ENCODE results near the gene DNALI1. TPM values are rescaled to one million over a fixed set of nuclear protein-coding genes. Genes with fewer than 3 reads are reported as not detected.
"Not testable (repeated sequence)": the region's sequence is repeated elsewhere in the genome, so short reads cannot be mapped to it uniquely, and the experiment has no call there.

The DNALI1 gene
- total RNA-seq, 2 experiments from 2014 or later = 0.13 to 0.18 TPM

DNA sequence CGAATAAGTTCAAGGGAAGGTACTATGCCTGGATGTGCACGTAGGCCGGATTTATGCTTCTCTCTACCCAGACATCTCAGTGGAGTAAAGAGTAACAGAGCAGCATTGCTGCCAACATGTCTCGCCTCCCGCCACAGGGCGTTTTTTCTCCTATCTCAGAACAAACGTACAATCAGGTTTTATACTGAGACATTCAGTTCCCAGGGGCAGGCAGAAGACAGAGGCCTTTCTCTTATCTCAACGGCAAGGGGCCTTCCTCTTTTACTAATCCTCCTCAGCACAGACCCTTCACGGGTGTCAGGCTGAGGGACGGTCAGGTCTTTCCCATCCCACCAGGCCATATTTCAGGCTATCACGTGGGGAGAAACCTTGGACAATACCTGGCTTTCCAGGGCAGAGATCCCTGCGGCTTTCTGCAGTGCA lies 3.2 kb downstream of the DNALI1 start:
- H3K4me3 Mint-ChIP-seq, H3K27ac Mint-ChIP-seq: not testable (repeated sequence)

DNA sequence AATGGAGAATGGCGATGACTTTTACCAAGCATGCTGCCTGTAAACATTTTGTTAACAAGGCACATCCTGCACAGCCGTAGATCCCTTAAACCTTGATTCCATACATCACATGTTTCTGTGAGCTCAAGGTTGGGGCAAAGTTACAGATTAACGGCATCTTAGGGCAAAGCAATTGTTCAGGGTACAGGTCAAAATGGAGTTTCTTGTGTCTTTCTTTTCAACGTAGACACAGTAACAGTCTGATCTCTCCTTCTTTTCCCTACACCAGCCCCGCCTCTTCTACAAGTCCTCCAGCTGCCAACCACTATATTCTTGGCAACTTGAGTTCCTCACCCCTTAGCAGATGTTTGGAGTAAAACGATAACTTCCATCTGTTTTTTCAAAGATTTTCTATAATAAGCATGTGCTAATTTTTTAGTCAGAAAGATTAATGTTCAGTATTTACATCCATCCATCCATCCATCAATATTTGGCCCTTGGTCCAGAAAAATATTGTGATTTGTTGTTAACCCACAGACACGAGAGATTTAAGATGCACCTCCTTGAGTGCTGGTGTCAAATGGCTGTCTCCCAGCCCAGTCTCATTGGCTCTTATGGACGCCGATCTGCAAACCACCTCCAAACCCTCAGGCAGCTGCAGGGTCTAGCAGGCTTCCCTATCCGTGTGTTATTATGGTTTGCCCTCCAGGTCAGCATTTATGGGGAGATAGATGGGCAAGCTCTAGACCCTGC lies 3.8 kb downstream of the DNALI1 start:
- Mint-ChIP-seq H3K27ac (peak overlapping the region; percentile 64), H3K9me3 (no peaks in the 10 kb centered on the region), H3K36me3 (ENCODE audit: low read depth) (peaks cover 12% of the 10 kb centered on the region), H3K4me1 (peaks cover 25% of the 10 kb centered on the region), H3K4me3 (no peak overlapping the region), H3K27me3 (no peaks in the 10 kb centered on the region)
- POLR2A ChIA-PET = no interaction called here
- no peak for DNase-seq
- CTCF ChIA-PET = interaction anchor here (0.9 kb wide), 2 partner anchors 46 to 123 kb away, joined by 3 to 4 read pairs; partner anchors contain the start of gene MEAF6

More for the DNA sequence above, 3.2 kb downstream of the DNALI1 start:
- DNase-seq; POLR2A ChIA-PET; H3K9me3 Mint-ChIP-seq; H3K36me3 Mint-ChIP-seq (ENCODE audit: low read depth); H3K27me3 Mint-ChIP-seq; CTCF ChIA-PET: not testable (repeated sequence)
- peaks cover 28% of the 10 kb centered on the region for H3K4me1 Mint-ChIP-seq

DNA sequence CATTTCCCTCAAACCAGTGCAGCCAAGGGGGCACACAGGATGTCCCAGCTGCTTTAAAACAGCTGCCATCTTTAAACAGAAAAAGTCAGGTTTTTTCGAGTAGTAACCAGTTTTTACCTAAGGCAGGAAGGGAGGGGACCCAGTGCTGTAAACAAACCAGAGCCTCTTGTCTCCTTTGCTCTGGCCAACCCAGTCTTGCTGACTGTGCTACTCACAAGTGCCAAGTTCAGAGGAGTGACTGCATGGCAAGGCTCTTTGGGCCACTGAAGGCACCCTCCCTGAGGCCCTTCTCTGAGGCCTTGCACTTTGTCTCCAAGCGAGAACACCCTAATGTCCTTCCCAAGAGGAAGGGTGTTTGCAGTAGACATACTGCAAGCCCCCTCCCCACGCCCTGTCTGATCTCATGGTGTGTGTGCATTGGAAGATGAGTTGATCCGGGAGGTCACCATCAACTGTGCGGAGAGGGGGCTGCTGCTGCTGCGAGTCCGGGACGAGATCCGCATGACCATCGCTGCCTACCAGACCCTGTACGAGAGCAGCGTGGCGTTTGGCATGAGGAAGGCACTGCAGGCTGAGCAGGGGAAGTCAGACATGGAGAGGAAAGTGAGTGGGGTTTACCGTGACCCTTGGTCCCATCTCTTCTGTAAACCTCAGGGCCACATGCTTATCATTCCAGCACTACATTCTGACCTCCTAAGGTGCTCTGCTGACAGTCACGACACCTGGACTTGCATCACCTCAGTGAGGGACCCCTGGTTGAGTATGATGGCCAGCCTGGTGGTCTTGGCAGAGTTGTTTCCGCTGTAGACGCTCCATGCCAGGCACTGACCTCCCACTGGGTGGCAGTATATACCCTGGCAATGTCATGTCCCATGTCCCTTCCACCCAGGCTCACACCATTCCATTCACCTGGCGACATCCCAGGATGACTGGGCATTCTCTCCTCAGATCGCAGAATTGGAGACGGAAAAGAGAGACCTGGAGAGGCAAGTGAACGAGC lies 4.7 kb downstream of the DNALI1 start:
- H3K27me3 Mint-ChIP-seq = no peaks in the 10 kb centered on the region
- peaks cover 20% of the 10 kb centered on the region for H3K4me1 Mint-ChIP-seq

DNA sequence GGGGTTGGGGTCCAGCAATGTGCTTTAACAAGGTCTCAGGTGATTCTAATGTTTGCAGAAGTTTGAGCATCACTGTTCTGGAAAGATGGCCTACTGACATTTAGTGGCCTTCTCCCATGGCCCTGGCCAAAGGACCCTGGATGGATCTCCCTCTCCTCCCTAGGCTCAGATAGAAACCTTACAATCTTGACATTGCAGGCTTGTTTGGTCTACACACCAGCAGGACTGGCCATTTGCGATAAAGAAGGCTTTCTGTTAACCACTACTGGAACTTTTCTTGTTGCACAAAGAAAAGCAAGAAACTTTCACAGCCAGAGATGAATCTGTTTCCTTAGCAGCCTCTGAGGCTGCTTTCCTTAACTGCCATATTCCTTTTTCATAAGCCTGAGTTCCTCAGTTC lies 6.2 kb downstream of the DNALI1 start:
- Mint-ChIP-seq H3K27ac (peak overlapping the region; percentile 11), H3K4me1 (peaks cover 16% of the 10 kb centered on the region), H3K27me3 (no peaks in the 10 kb centered on the region)

More for the DNA sequence above, 4.7 kb downstream of the DNALI1 start:
- no peak overlapping the region for H3K4me3 Mint-ChIP-seq
- H3K36me3 Mint-ChIP-seq (ENCODE audit: low read depth) = peaks cover 19% of the 10 kb centered on the region
- peak overlapping the region; percentile 64 for H3K27ac Mint-ChIP-seq
- no peaks in the 10 kb centered on the region for H3K9me3 Mint-ChIP-seq
- DNase-seq = peak; percentile 50
- CTCF ChIA-PET = interaction anchor here (0.8 to 0.9 kb wide), 4 partner anchors 47 to 122 kb away, joined by 3 to 4 read pairs (median 4); partner anchors contain the start of gene MEAF6
- POLR2A ChIA-PET = no interaction called here

DNA sequence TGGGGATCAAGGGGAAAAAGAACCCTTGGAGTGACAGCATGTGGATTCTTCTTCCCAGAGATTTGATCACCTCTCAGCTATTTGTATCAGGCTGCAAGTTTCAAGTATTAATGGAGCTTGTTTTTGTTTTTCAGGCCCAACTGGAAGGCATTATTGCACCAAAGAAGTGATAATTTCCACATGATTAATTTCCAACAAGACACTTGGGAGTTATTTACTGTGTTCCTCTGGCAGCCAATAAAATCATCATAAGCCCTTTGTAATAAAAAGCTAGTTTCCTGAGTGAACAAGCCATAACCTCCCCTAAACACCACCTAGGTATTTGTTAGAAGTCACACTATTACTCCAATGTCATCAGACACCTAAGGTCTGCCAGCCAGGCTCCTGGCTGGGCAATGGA lies 8.2 kb downstream of the DNALI1 start:
- Mint-ChIP-seq H3K27me3 (no peaks in the 10 kb centered on the region), H3K9me3 (no peaks in the 10 kb centered on the region), H3K36me3 (ENCODE audit: low read depth) (peaks cover 53% of the 10 kb centered on the region), H3K4me3 (no peak overlapping the region), H3K4me1 (peaks cover 20% of the 10 kb centered on the region), H3K27ac (no peak overlapping the region)
- CTCF ChIA-PET = interaction anchor here (1.0 to 1.8 kb wide), 3 partner anchors 11 to 117 kb away, joined by 3 to 4 read pairs (median 3); partner anchors contain the start of gene SNIP1
- DNase-seq = no peak
- POLR2A ChIA-PET = interaction anchor here (0.8 to 1.7 kb wide), 3 partner anchors 11 to 112 kb away, joined by 3 to 6 read pairs (median 6); partner anchors contain the start of genes GNL2 and SNIP1

More for the DNA sequence above, 6.2 kb downstream of the DNALI1 start:
- Mint-ChIP-seq H3K36me3 (ENCODE audit: low read depth) (peaks cover 34% of the 10 kb centered on the region), H3K9me3 (no peaks in the 10 kb centered on the region), H3K4me3 (no peak overlapping the region)
- ChIA-PET CTCF (interaction anchor here (0.9 to 1.5 kb wide), 4 partner anchors 40 to 119 kb away, joined by 3 to 6 read pairs (median 4); no protein-coding TSS in a partner anchor), POLR2A (interaction anchor here (1.1 to 1.7 kb wide), 4 partner anchors 9 to 297 kb away, joined by 3 to 6 read pairs (median 3); partner anchors contain the start of genes MTF1 and SNIP1)
- DNase-seq = no peak

DNA sequence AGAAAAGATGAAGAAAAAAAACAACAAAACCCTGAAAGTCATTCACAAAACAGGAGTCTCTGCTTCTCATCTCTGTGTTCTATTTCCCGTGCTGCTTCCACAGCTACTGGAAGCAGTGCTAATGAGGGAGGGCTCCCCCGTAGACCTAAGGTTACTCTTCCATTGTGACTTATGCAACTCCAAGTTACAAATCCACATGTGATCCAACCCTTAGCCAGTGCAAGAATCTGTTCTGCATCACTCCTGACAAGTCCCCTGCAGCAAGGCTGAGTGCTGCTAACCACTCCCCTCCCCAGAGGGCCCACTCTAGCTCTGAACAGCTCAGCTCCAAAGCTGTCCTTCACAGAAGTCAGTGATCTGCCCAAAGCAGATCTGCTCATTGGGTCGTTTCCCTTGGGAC lies 10.3 kb downstream of the DNALI1 start:
- H3K9me3 Mint-ChIP-seq = no peaks in the 10 kb centered on the region
- no peak for DNase-seq
- H3K4me3 Mint-ChIP-seq = no peak overlapping the region
- ChIA-PET POLR2A (no interaction called here), CTCF (no interaction called here)
- H3K36me3 Mint-ChIP-seq (ENCODE audit: low read depth) = peaks cover 71% of the 10 kb centered on the region
- no peak overlapping the region for H3K27ac Mint-ChIP-seq
- no peaks in the 10 kb centered on the region for H3K27me3 Mint-ChIP-seq
- H3K4me1 Mint-ChIP-seq = peaks cover 23% of the 10 kb centered on the region

DNA sequence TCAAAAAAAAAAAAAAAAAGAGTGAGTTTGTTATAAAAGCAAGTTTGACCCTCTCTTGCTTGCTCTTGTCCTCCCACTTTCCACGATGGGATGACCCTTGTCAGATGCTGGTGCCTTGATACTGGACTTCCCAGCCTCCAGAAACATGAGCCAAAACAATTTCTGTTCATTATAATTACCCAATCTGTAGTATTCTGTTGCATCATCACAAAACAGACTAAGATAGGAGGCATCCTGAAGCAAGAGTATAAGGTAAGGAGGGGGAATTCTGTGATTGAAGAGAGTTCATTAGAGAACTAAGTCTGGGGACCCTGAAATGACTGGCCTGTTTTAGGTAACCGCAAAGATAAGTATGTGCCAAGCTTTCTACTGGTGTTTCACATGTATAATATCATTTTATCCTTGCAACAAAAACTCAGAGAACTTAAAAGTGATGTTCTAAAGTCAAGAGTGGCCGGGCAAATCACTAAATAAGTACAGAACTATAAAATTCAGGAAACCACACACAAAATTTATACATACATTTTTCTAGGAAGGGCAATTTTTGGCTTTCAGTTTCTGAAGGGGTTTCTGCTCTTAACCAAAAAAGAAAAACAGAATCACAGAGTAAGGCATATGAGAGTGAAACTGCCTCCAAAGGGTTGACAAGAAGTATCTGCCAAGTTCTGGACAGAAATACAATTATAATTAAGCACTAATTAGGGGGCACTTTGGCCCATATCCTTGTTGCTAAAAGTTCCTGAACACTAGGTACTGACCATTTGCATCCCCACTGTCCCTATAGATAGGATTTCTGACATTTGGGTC lies 14.0 kb downstream of the DNALI1 start:
- CTCF ChIA-PET = interaction anchor here (1.2 kb wide), 1 partner anchor 111 kb away, joined by 3 read pairs; no protein-coding TSS in a partner anchor

DNA sequence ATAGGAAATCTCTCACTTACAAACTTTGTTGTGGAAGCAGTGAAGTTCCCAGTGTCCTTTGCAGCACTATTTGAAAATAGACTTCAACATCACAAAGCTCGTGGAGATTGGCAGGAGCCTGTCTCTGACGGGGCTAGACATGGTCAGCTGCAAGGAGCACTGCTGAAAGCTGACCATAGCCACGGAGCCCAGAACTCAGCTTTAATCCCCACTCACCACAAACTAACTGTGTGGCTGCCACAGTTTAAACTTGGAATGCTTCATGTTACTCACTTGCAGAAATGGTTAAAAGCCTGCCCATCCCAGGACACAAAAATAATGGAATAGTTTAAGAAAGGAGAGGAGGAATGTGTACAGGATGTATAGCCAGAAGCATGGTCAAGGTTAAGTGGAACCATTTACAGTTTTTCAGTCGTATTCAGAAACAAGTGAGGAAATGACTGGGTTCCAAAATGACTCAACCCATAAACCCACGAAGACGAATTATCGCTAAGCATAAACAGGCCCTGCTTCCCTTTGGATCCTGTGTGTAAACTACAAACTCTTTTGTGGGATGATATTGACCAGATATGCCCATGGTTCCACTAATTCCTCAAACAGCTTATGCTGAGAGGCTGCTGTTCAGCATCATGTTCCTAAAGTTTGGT lies 18.2 kb downstream of the DNALI1 start:
- peaks cover 80% of the 10 kb centered on the region for H3K36me3 Mint-ChIP-seq (ENCODE audit: low read depth)
- no peaks in the 10 kb centered on the region for H3K9me3 Mint-ChIP-seq
- H3K4me3 Mint-ChIP-seq = no peak overlapping the region
- peak overlapping the region; percentile 60 for H3K27ac Mint-ChIP-seq
- peaks cover 71% of the 10 kb centered on the region for H3K4me1 Mint-ChIP-seq
- ChIA-PET POLR2A (interaction anchor here (0.7 to 2.6 kb wide), 5 partner anchors 19 to 118 kb away, joined by 3 to 12 read pairs (median 5); partner anchors contain the start of genes CDCA8, GNL2, SNIP1 and ZC3H12A), CTCF (interaction anchor here (1.0 to 2.3 kb wide), 2 partner anchors 88 to 285 kb away, joined by 3 to 6 read pairs; partner anchors contain the start of gene MTF1)
- no peak for DNase-seq
- no peaks in the 10 kb centered on the region for H3K27me3 Mint-ChIP-seq

More for the DNA sequence above, 14.0 kb downstream of the DNALI1 start:
- Mint-ChIP-seq H3K4me3 (no peak overlapping the region), H3K27me3 (no peaks in the 10 kb centered on the region), H3K9me3 (no peaks in the 10 kb centered on the region), H3K27ac (peak overlapping the region; percentile 80), H3K36me3 (ENCODE audit: low read depth) (peaks cover 91% of the 10 kb centered on the region), H3K4me1 (peaks cover 56% of the 10 kb centered on the region)
- DNase-seq = no peak
- POLR2A ChIA-PET = interaction anchor here (1.6 to 2.5 kb wide), 2 partner anchors 56 to 96 kb away, joined by 4 to 7 read pairs; partner anchors contain the start of genes MEAF6 and ZC3H12A

DNA sequence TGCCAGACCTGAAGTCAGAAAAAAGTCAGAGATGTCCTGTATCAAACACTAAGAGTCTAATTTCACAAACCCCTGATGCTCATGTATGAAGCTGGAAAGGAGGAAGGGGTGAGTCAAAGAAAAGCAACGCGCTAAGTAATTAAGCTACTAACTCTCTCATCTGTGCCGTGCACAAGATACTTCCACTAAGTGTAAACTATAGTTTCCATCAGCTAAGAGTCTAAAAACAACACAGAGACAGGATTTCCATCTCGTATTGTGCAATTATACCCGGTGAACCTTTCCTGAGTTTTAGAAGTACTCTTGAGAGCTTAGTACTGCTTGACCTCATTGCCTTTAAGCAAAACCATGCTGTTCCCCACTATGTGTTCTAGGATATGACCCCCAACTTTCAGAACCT lies 19.0 kb downstream of the DNALI1 start:
- H3K4me1 Mint-ChIP-seq = peaks cover 66% of the 10 kb centered on the region
- H3K27me3 Mint-ChIP-seq = no peaks in the 10 kb centered on the region
- H3K9me3 Mint-ChIP-seq = no peaks in the 10 kb centered on the region
- POLR2A ChIA-PET = interaction anchor here (1.5 to 2.6 kb wide), 4 partner anchors 20 to 101 kb away, joined by 5 to 12 read pairs (median 7); partner anchors contain the start of genes GNL2, MEAF6, SNIP1 and ZC3H12A
- CTCF ChIA-PET = interaction anchor here (2.3 kb wide), 1 partner anchor 88 kb away, joined by 6 read pairs; no protein-coding TSS in a partner anchor
- no peak for DNase-seq
- peaks cover 81% of the 10 kb centered on the region for H3K36me3 Mint-ChIP-seq (ENCODE audit: low read depth)
- H3K27ac Mint-ChIP-seq = peak overlapping the region; percentile 60
- no peak overlapping the region for H3K4me3 Mint-ChIP-seq

DNA sequence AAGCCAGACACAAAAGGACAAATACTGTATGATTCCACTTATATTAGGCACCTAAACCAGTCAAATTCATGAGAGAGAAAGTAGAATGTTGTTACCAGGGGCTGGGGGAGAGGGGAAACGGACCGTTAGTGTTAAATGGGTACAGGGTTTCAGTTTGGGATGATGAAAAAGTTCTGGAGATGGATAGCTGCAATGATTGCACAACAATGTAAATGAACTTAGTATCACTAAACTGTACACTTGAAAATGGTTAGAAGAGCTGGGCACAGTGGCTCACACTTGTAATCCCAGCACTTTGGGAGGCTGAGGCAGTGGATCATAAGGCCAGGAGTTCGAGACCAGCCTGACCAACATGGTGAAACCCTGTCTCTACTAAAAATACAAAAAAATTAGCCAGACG lies 27.8 kb downstream of the DNALI1 start:
- H3K27me3 Mint-ChIP-seq, H3K4me1 Mint-ChIP-seq, DNase-seq, CTCF ChIA-PET, POLR2A ChIA-PET, H3K4me3 Mint-ChIP-seq, H3K9me3 Mint-ChIP-seq: not testable (repeated sequence)
- H3K36me3 Mint-ChIP-seq (ENCODE audit: low read depth) = peaks cover 67% of the 10 kb centered on the region
- H3K27ac Mint-ChIP-seq = peak overlapping the region; percentile 26

DNA sequence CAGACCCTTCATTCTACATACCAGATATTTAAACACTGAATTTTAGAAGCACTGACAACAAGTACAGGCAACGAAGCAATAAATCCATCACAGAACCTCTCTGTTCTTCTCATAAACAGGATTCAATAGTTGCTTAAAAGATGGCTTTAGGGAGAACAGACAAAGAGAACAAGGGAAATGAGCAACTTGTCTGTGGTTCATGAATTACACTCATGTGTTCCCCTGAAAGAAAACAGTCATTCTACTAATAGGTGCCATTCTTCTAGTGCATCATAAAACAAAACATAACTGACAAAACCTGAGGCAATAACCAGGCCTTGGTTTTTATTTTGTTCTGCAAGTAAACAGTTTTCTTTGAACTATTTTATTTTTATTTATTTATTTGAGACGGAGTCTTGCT lies 32.2 kb downstream of the DNALI1 start:
- Mint-ChIP-seq H3K27me3 (no peaks in the 10 kb centered on the region), H3K36me3 (ENCODE audit: low read depth) (peaks cover 61% of the 10 kb centered on the region), H3K4me1 (peaks cover 32% of the 10 kb centered on the region), H3K4me3 (no peak overlapping the region), H3K9me3 (no peaks in the 10 kb centered on the region), H3K27ac (no peak overlapping the region)
- CTCF ChIA-PET = interaction anchor here (1.6 kb wide), 1 partner anchor 15 kb away, joined by 3 read pairs; no protein-coding TSS in a partner anchor
- POLR2A ChIA-PET = no interaction called here
- DNase-seq = no peak
